HG03342 (cell line): Measurements from ENCODE around the gene NCKIPSD.

ENCODE experiments used
- ATAC-seq: cut with Tn5 transposase; IDR thresholded peaks from one replicate; pipeline ENCODE4 v1.9.1; 2021; ENCODE audit warnings: mild to moderate bottlenecking, moderate library complexity; ENCODE audit not compliant: unreplicated experiment

The NCKIPSD gene

GRCh38 chr3:48697952-48698351, 12.2 kb upstream of the NCKIPSD start:
- ATAC-seq: no peak

- no peak for ATAC-seq
Measured at GRCh38 chr3:48696601-48697000, 10.9 kb upstream of the NCKIPSD start.

- no peak for ATAC-seq
Measured at GRCh38 chr3:48696156-48696555, 10.4 kb upstream of the NCKIPSD start.

- no peak for ATAC-seq
Measured at GRCh38 chr3:48695393-48695753, 9.7 kb upstream of the NCKIPSD start.

- no peak for ATAC-seq
Measured at GRCh38 chr3:48694610-48695392, 9.1 kb upstream of the NCKIPSD start.

- no peak for ATAC-seq
Measured at GRCh38 chr3:48693826-48694225, 8.1 kb upstream of the NCKIPSD start.

- no peak for ATAC-seq
Measured at GRCh38 chr3:48692551-48692950, 6.8 kb upstream of the NCKIPSD start.

GRCh38 chr3:48690846-48691458, 5.2 kb upstream of the NCKIPSD start:
- no peak for ATAC-seq

- no peak for ATAC-seq
Measured at GRCh38 chr3:48689384-48689783, 3.7 kb upstream of the NCKIPSD start.

GRCh38 chr3:48688737-48689075, 3.0 kb upstream of the NCKIPSD start:
- no peak for ATAC-seq

GRCh38 chr3:48688032-48688736, 2.5 kb upstream of the NCKIPSD start:
- no peak for ATAC-seq

GRCh38 chr3:48687220-48687678, 1.5 kb upstream of the NCKIPSD start:
- no peak for ATAC-seq

GRCh38 chr3:48686538-48687219, 964 bp upstream of the NCKIPSD start:
- ATAC-seq: no peak

- no peak for ATAC-seq
Measured at GRCh38 chr3:48685293-48685602, 467 bp downstream of the NCKIPSD start.

- ATAC-seq: no peak
Measured at GRCh38 chr3:48684480-48685143, 1.1 kb downstream of the NCKIPSD start.

GRCh38 chr3:48684054-48684349, 1.7 kb downstream of the NCKIPSD start:
- no peak for ATAC-seq

- ATAC-seq: no peak
Measured at GRCh38 chr3:48682786-48683185, 2.9 kb downstream of the NCKIPSD start.

GRCh38 chr3:48681974-48682610, 3.6 kb downstream of the NCKIPSD start:
- ATAC-seq: no peak

GRCh38 chr3:48681541-48681880, 4.2 kb downstream of the NCKIPSD start:
- ATAC-seq: no peak

- ATAC-seq: no peak
Measured at GRCh38 chr3:48680811-48681540, 4.7 kb downstream of the NCKIPSD start.
